Activated naive CD4-positive, alpha-beta T cell (primary cell): ENCODE data around the gene RNASEH2B.

Experiments used
- DNase-seq, 4 experiments: peaks; one replicate each; lab custom pipeline; 2025; lab: John Stamatoyannopoulos, UW

The RNASEH2B gene

DNA sequence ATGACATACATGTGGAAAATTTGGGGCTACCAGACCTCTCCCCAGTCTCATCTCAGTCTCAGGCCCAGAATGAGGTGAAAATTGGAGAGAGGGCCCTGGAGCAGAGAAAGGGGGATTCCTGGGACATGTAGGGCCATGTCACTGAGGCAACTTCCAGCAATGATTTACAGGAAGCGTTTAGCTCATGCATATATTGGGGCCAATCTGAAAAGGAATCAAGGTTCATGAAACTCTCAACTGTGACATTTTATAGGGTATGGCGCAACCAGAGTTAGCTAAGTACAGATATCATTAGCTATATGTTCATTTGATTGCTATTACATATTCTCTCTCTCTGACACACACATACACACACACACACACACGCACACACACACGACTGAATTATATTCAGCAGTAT lies 86.3 kb downstream of the RNASEH2B start:
- no peak for DNase-seq

DNA sequence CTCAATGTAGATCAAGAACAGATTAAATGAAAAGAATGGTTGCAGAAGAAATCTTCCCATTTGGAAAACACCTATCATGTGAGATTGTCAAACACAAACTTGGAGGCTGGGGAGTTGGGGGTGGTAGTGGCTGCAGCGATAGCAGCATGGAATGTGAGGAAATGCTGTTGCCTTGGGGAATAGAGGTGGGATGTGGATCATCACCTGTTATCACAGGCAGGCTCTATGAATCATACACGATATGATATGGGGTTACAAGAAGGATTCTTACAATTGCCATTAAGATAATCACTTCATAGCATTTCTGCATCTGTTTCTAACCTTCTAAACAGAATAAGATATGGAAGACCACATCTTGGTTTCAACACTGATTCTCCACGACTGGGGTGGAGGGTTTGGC lies 88.7 kb downstream of the RNASEH2B start:
- no peak for DNase-seq

DNA sequence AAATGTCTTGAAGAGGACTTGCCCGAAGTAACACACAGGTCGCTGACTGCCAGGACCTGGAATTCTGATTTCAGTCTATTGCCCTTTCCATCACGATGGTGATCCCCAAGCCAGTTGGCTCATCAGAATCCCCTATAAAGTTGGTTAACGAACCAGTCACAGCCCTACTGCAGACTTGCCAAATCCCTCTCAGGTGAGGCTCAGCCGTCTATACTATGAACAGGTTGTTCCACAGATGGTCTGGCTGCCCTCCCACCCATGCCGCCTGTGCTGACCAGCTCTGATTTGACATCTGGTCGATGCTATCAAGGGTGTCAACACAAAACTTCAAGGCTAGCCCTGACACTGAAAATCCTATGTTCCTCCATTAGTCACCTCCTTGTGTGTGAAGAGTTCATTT lies 90.0 kb downstream of the RNASEH2B start:
- no peak for DNase-seq

DNA sequence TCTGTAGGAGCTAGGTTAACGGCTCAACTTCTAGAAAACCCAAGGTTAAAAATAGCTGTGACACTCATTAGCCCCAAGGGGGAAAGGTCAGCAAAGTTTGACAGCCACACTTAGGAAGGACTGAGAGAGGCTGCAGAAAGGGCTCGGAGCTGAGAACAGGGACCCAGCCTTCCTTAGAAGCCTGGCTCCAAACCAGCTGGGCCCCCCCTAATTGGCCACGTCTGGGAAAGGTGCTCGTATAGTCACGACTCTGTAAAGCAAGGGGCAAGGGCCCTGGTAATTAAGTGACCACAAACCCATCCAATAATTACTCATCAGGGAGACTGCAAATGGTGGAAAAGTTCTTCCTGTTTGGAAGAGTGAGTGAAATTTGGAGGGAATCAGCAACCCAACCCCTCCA lies 90.5 kb downstream of the RNASEH2B start:
- DNase-seq, result no peak

DNA sequence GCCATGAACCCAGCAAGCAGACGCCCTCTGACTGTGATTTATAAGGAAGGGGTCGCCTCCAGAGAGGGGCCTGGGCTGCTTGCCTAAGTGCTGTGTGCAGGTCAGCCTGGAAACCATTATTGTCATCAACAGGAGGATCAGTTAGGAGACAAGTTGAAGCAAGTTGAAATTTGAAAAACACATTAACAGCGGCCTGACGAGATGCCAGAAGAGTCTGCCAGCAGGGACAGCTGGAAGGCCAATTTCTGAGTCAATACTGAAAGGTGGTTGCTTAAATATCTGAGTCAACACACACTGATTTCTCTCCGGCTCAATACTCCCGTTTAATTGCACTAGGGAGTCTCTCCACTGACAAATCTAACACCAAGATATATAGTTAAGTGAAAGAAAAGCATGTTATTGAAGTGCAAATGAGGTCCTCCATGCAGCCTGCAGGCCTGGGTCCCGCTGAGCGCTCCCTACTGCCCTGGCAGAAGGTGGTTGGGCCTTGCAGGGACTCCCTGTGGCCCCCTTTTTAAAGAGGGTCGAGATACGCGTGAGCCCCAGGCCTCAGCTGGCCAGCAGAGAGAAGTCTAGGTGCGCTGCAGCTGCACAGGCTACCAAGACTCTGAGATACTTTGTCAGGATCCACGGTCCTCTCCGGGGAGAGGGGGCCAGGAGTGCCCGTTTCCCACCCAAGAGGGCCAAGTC lies 91.1 kb downstream of the RNASEH2B start:
- DNase-seq, result no peak

DNA sequence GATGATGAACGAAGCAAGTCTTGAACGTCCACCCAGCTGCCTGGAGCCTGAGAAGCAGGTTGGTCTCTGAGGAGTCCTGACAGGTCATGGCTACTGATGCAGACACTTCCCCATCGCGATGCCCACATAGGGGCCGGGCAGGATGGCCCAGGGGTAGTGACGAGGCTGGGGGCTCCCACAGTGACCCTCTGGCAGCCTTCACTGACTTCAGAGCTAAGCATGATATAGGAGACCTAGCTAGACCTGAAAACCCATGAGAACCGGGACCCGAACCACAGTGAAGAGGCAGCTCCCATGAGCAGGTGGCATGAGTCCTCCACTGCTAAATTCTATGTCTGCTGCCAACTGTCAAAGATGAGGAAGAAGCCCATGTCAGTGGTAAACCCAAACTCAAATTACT lies 91.7 kb downstream of the RNASEH2B start:
- no peak for DNase-seq

DNA sequence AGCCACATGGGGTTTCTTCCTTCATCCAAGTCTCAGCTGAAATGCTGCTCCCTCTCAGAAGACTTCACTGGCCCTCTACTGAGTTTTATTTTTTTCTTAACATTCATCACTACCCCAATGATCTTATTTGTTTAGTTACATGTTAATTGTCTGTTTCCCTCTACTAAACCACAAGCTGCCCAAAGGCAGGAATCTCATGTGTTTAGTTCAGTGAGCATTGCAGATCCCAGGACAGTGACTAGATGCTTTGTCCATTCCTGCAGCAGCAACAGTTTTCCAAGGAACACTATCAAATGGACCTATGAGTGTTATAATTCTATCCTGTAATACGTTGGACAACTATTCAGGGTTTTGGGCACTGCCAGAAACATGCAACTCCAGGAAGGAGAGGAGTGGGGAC lies 93.1 kb downstream of the RNASEH2B start:
- no peak for DNase-seq

DNA sequence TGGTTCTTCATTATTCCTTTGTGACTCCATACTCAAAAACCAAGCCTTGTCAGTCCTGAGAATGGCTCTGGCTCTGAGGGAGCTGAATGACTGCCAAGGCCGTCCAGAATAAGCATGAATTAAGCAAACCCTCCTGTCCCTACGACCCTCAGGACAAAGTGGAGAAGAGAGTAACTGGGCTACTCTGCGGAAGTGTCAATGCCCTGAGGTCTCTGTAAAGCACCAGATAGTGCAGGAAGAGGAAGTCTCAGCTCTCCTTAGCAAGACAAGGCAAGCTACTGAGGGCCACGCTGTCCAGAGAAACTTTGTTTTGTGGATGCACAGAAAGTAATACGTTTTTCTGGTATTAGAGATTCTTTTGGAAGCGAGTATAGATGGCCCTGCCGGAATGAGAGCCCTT lies 94.1 kb downstream of the RNASEH2B start:
- DNase-seq, result no peak

DNA sequence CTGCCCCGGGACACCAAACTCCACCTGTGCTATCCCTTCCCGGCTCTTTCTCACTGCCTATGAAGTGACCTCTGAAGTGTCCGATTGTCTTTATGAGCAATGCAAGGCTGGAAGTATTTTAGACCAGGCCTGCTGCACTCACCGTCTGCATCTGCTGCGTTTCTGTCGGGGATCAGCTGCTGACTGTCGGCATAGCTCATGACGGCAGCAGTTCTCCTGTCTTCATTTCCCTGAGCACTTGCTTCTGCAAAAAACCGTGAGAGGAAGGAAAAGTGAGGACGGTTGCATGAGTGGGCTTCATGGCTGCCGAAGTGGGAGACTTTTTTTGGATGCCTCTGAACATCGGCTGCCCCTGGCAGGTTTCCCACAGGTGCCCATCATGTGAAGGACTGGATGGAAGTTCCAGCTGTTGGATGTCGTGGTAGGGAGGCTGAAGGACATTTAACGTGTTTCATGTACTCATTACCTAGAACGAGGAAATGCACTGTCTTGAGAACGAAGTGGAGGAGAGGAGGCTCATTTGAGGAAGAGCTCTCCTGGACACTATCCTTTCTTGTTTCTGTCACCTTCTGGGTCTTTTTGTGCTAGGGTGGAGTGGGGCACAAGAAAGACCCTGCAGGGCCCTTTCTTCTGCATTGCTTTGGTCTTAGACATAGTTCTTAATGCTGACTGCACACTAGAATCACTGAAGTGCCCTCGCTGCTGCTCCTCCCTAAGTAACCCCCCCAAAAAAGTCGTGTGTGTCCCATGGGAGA lies 94.7 kb downstream of the RNASEH2B start:
- DNase-seq, result no peak

DNA sequence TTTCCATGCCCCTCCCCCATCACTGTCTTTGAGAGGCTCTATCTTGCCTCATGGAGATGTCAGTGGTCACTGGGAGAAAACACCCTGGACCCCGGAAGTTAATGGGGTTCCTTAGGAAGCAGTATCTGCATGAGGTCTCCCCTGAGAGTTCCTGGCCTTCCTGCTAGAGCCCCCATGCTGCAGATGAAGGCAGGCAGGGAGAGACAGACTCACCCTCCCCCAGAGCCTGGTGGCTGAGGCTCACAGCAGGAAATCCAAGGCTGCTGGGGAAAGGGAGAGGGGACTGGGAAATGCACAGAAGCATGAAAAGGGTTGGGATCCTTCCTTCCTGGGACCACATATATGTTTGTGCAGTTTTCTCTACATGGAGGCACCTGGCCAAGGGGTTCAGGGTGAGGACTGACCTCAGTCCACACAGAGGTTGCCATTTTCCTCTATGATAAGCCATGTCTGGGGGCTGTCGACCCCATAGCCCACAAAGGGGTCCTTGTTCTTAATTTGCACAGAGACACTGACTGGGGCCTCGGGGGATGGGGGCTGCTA lies 95.4 kb downstream of the RNASEH2B start:
- no peak for DNase-seq

DNA sequence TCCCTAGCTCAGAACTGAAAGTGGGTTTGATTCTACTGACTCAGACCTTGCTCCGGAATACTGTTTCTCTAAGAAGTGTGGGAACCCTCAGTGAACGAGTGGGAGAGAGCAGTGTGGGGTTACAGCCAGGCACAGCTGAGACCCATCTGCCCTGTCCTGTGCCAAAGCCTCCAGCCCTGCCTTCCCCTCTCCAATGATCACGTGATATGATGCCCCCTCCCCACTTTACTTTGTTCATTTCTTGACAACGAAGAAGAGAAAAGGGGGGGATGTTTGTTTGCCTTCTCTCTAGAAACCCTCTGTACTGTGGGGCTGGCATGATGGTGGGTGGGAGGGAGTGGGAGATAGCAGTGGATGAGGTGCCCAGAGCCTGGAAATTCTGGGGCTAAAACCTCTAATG lies 96.0 kb downstream of the RNASEH2B start:
- no peak for DNase-seq
